H1 (cell line): ENCODE measurements around the gene NONO. TPM values are rescaled to one million over a fixed set of nuclear protein-coding genes. Genes with fewer than 3 reads are reported as not detected.

ENCODE experiments used
- CTCF ChIA-PET: fragments of 300-600 bp; sonication (Branson Sonifier 250); formaldehyde crosslinking; loops from one replicate; lab custom pipeline; 2021; ENCODE audit not compliant: partially characterized antibody; lab: Charles Lee
- POLR2A ChIA-PET: fragments of 300-600 bp; sonication (Branson Sonifier 250); formaldehyde crosslinking; loops from one replicate; lab custom pipeline; 2021; ENCODE audit warnings: inconsistent platforms; ENCODE audit not compliant: partially characterized antibody; lab: Charles Lee
- DNase-seq, 2 experiments: peaks; one replicate each; pipeline versions ENCODE4 v3.0.0 to v3.0.0-alpha.2; 2010 to 2022; ENCODE audit warnings: low spot score in 2 of 2, low read depth in 1 of 2, mixed read lengths in 1 of 2
- FAIRE-seq: peaks from 2 replicates; lab custom pipeline; 2011; peaks lifted over from hg19 to GRCh38; lab: Jason Lieb, UNC
- H2AFZ ChIP-seq: 2 replicates; pipeline ENCODE4 v1.8.1; 2012; ENCODE audit warnings: low read length, inconsistent platforms
- H2AK5ac ChIP-seq: 2 replicates; pipeline ENCODE4 v1.6.1; 2013; ENCODE audit warnings: low read depth, low read length
- H2BK120ac ChIP-seq: replicated peaks from 2 replicates; pipeline ENCODE3; 2013; ENCODE audit warnings: low read depth, low read length, inconsistent platforms
- H2BK12ac ChIP-seq: 2 replicates; pipeline ENCODE4 v1.6.1; 2013; ENCODE audit warnings: low read depth, low read length
- H2BK15ac ChIP-seq: 2 replicates; pipeline ENCODE4 v1.6.1; 2013; ENCODE audit warnings: low read length
- H2BK20ac ChIP-seq: 2 replicates; pipeline ENCODE4 v1.6.1; 2013; ENCODE audit warnings: low read length
- H2BK5ac ChIP-seq: 2 replicates; pipeline ENCODE4 v1.6.1; 2013; ENCODE audit warnings: low read depth, low read length
- H3K14ac ChIP-seq: 2 replicates; pipeline ENCODE4 v1.6.1; 2013; ENCODE audit warnings: inconsistent platforms; ENCODE audit not compliant: insufficient read length
- H3K18ac ChIP-seq: 2 replicates; pipeline ENCODE4 v1.6.1; 2013; ENCODE audit warnings: low read length; ENCODE audit errors: extremely low read depth
- H3K23ac ChIP-seq: 2 replicates; pipeline ENCODE4 v1.6.1; 2013; ENCODE audit warnings: inconsistent platforms; ENCODE audit not compliant: insufficient read length
- H3K23me2 ChIP-seq: 2 replicates; pipeline ENCODE4 v1.6.1; 2013; ENCODE audit warnings: low read depth, low read length
- H3K27ac ChIP-seq: 2 replicates; pipeline ENCODE4 v1.6.1; 2011; ENCODE audit warnings: low read depth, low read length, inconsistent platforms
- H3K27me3 ChIP-seq, 4 experiments: replicated peaks in 1 of 4; 1 replicate in 1 of 4; 2 replicates in 3 of 4; pipeline versions ENCODE4 v1.6.1 to v1.8.1; 2011 to 2013; ENCODE audit warnings: low read length in 3 of 4, mild to moderate bottlenecking in 3 of 4, inconsistent platforms in 2 of 4, mixed read lengths in 2 of 4, moderate library complexity in 1 of 4; ENCODE audit not compliant: control insufficient read depth in 3 of 4, insufficient read depth in 3 of 4; ENCODE audit errors: extremely low read depth in 1 of 4
- H3K36me3 ChIP-seq, 4 experiments: 2 replicates each; pipeline versions ENCODE4 v1.6.1 to v1.8.1; 2011 to 2013; ENCODE audit warnings: mild to moderate bottlenecking in 4 of 4, low read length in 3 of 4, moderate library complexity in 2 of 4, control low read depth in 1 of 4, inconsistent platforms in 1 of 4; ENCODE audit not compliant: insufficient read depth in 4 of 4, control insufficient read depth in 2 of 4
- H3K4ac ChIP-seq: replicated peaks from 2 replicates; pipeline ENCODE3; 2013; ENCODE audit warnings: low read length, low read depth, mixed read lengths, inconsistent platforms; ENCODE audit not compliant: insufficient read length
- H3K4me1 ChIP-seq, 4 experiments: replicated peaks in 1 of 4; 1 replicate in 1 of 4; 2 replicates in 3 of 4; pipeline versions ENCODE4 v1.6.1 to v1.8.1; 2011 to 2013; ENCODE audit warnings: low read length in 3 of 4, inconsistent platforms in 2 of 4, mixed read lengths in 1 of 4; ENCODE audit not compliant: insufficient read depth in 4 of 4, control insufficient read depth in 3 of 4
- H3K4me2 ChIP-seq, 2 experiments: 2 replicates each; pipeline versions ENCODE4 v1.6.1 to v1.8.1; 2011 to 2013; ENCODE audit warnings: low read depth in 2 of 2, low read length in 2 of 2, control low read depth in 1 of 2, inconsistent platforms in 1 of 2, mild to moderate bottlenecking in 1 of 2; ENCODE audit not compliant: insufficient read depth in 1 of 2
- H3K4me3 ChIP-seq, 4 experiments: fragments of 200-600, 300-600 bp in 1 of 4; sonication (generic), shearing (Covaris generic), sonication (Bioruptor Twin) in 1 of 4; 2 replicates each; pipeline versions ENCODE4 v1.5.1 to v1.8.1; 2011 to 2016; ENCODE audit warnings: low read length in 4 of 4, low read depth in 3 of 4, control low read depth in 2 of 4, inconsistent platforms in 2 of 4, mild to moderate bottlenecking in 2 of 4, mixed read lengths in 1 of 4, moderate library complexity in 1 of 4; ENCODE audit not compliant: insufficient read depth in 2 of 4; ENCODE audit errors: extremely low read depth in 1 of 4
- H3K56ac ChIP-seq: replicated peaks from 2 replicates; pipeline ENCODE3; 2013; ENCODE audit warnings: low read depth, mild to moderate bottlenecking, mixed read lengths, low read length, inconsistent platforms; ENCODE audit not compliant: insufficient read length
- H3K79me1 ChIP-seq: 2 replicates; pipeline ENCODE4 v1.6.1; 2013; ENCODE audit warnings: low read depth, low read length, control low read depth
- H3K79me2 ChIP-seq, 2 experiments: 2 replicates each; pipeline versions ENCODE4 v1.6.1 to v1.8.1; 2012 to 2013; ENCODE audit warnings: low read length in 2 of 2, mild to moderate bottlenecking in 2 of 2, inconsistent platforms in 1 of 2; ENCODE audit not compliant: insufficient read depth in 2 of 2, control insufficient read depth in 1 of 2
- H3K9ac ChIP-seq, 4 experiments: replicated peaks in 1 of 4; 1 replicate in 1 of 4; 2 replicates in 3 of 4; pipeline versions ENCODE4 v1.6.1 to v1.8.1; 2011 to 2013; ENCODE audit warnings: low read depth in 3 of 4, low read length in 3 of 4, control low read depth in 2 of 4, mild to moderate bottlenecking in 2 of 4, moderate library complexity in 2 of 4, inconsistent platforms in 1 of 4; ENCODE audit errors: extremely low read depth in 1 of 4
- H3K9me3 ChIP-seq, 2 experiments: 2 replicates each; pipeline versions ENCODE4 v1.6.1 to v1.8.1; 2012 to 2013; ENCODE audit warnings: mild to moderate bottlenecking in 2 of 2, moderate library complexity in 2 of 2, control low read depth in 1 of 2, inconsistent platforms in 1 of 2, low read depth in 1 of 2, low read length in 1 of 2, mixed read lengths in 1 of 2; ENCODE audit not compliant: insufficient read depth in 2 of 2
- H4K20me1 ChIP-seq, 2 experiments: replicated peaks in 1 of 2; 2 replicates each; pipeline versions ENCODE3 to v1.8.1; 2011 to 2013; ENCODE audit warnings: inconsistent platforms in 2 of 2, low read length in 2 of 2, mild to moderate bottlenecking in 1 of 2; ENCODE audit not compliant: insufficient read depth in 2 of 2, control insufficient read depth in 1 of 2
- H4K5ac ChIP-seq: 2 replicates; pipeline ENCODE4 v1.6.1; 2013; ENCODE audit warnings: low read length, low read depth, mixed read lengths, inconsistent platforms; ENCODE audit not compliant: insufficient read length
- H4K8ac ChIP-seq: 2 replicates; pipeline ENCODE4 v1.8.0; 2013; ENCODE audit warnings: mild to moderate bottlenecking, moderate library complexity, low read length, inconsistent platforms; ENCODE audit not compliant: insufficient read depth; ENCODE audit errors: extremely low read depth
- H4K91ac ChIP-seq: replicated peaks from 2 replicates; pipeline ENCODE3; 2013; ENCODE audit warnings: low read length, mixed read lengths, inconsistent platforms; ENCODE audit not compliant: insufficient read length
- ASH2L ChIP-seq: fragments of 200-600, 300-600 bp; sonication (generic); IDR thresholded peaks from one replicate; pipeline ENCODE4 v1.7.1; 2017; ENCODE audit warnings: low read length
- ATF3 ChIP-seq: IDR thresholded peaks from 2 replicates; pipeline ENCODE4 v1.6.1; 2011; ENCODE audit warnings: low read depth, mild to moderate bottlenecking, low read length; ENCODE audit not compliant: insufficient read depth
- BACH1 ChIP-seq: IDR thresholded peaks from 2 replicates; pipeline ENCODE4 v1.6.1; 2012; ENCODE audit warnings: low read length, improper control_type of control experiment
- BRCA1 ChIP-seq: IDR thresholded peaks from 2 replicates; pipeline ENCODE4 v1.6.1; 2012; ENCODE audit warnings: low read depth, low read length, improper control_type of control experiment
- CEBPB ChIP-seq: IDR thresholded peaks from 2 replicates; pipeline ENCODE4 v1.6.1; 2012; ENCODE audit warnings: low read depth, low read length
- CHD2 ChIP-seq: IDR thresholded peaks from 2 replicates; pipeline ENCODE4 v1.6.1; 2012; ENCODE audit warnings: low read length, improper control_type of control experiment
- FOSL1 ChIP-seq: IDR thresholded peaks from 2 replicates; pipeline ENCODE4 v1.6.1; 2011; ENCODE audit warnings: mild to moderate bottlenecking, low read depth, low read length, moderate library complexity; ENCODE audit not compliant: insufficient read depth
- HDAC6 ChIP-seq: IDR thresholded peaks from one replicate; pipeline ENCODE4 v1.7.1; 2012; ENCODE audit warnings: low read depth, mild to moderate bottlenecking, inconsistent platforms, low read length, moderate library complexity
- JUND ChIP-seq: IDR thresholded peaks from 2 replicates; pipeline ENCODE4 v1.6.1; 2011; ENCODE audit warnings: mild to moderate bottlenecking, improper control_type of control experiment, low read length
- KDM4A ChIP-seq: IDR thresholded peaks from one replicate; pipeline ENCODE4 v1.7.1; 2012; ENCODE audit warnings: low read depth, mild to moderate bottlenecking, moderate library complexity, low read length, inconsistent platforms; ENCODE audit not compliant: severe bottlenecking
- MAFK ChIP-seq: IDR thresholded peaks from 2 replicates; pipeline ENCODE4 v1.6.1; 2012; ENCODE audit warnings: low read depth, mild to moderate bottlenecking, improper control_type of control experiment, low read length
- POLR2AphosphoS5 ChIP-seq: IDR thresholded peaks from 2 replicates; pipeline ENCODE4 v1.6.1; 2011; ENCODE audit warnings: low read depth, low read length
- RBBP5 ChIP-seq: IDR thresholded peaks from 2 replicates; pipeline ENCODE4 v1.7.1; 2012; ENCODE audit warnings: low read depth, mild to moderate bottlenecking, inconsistent platforms, low read length, moderate library complexity, borderline replicate concordance
- SIN3A ChIP-seq, 2 experiments: IDR thresholded peaks in 1 of 2; conservative IDR thresholded peaks in 1 of 2; 2 replicates each; pipeline ENCODE4 v1.6.1; 2011 to 2012; ENCODE audit warnings: low read length in 2 of 2, improper control_type of control experiment in 1 of 2, low read depth in 1 of 2, mild to moderate bottlenecking in 1 of 2
- polyA plus RNA-seq, 7 experiments: library from polyadenylated mRNA; depleted of rRNA in 3 of 7; stranded (reverse) in 5 of 7; unstranded in 2 of 7; fragments of >200 nt in 5 of 7; fragments of 200-250 nt in 2 of 7; gene quantifications; 1 replicate in 5 of 7; 2 replicates in 1 of 7; 4 replicates in 1 of 7; pipeline versions ENCODE4 v1.2.1 to v1.2.3, GENCODE V29; 2011 to 2013; ENCODE audit warnings: missing spikeins in 2 of 7, mixed read lengths in 2 of 7
- total RNA-seq: library from RNA; stranded (reverse); fragmentation: NEBNext Ultra II Directional; extraction: Animal tissue kit (Norgen Biotek cat#: 25700); gene quantifications from 2 replicates; pipeline ENCODE4 v1.2.1, GENCODE V29; 2021

Gene NONO
- total and polyA plus RNA-seq, 2 of the 8 experiments (the other 6 are each of a cell fraction or from before 2014, with no cell fraction given): 641 to 728 TPM

- H3K4ac ChIP-seq: no peak overlapping the region
- H2AFZ ChIP-seq: no peak overlapping the region
- no peak overlapping the region for H2BK20ac ChIP-seq
- peak overlapping the region; percentile 72 to 79 for H3K4me2 ChIP-seq
- no peak overlapping the region for H2BK15ac ChIP-seq
- no peak overlapping the region for H2BK5ac ChIP-seq
- H4K5ac ChIP-seq: no peak overlapping the region
- H3K56ac ChIP-seq: no peak overlapping the region
- no peaks in the 10 kb centered on the region; a peak in 1 of 4 replicates for H3K9me3 ChIP-seq
- no peak for FAIRE-seq
- peak overlapping the region in 1 of 4 experiments; percentile 34; a peak in 1 of 7 replicates for H3K9ac ChIP-seq
- H3K23ac ChIP-seq: no peak overlapping the region
- H2AK5ac ChIP-seq: no peak overlapping the region
- no peak overlapping the region for H2BK120ac ChIP-seq
- ChIA-PET POLR2A (interaction anchor here (1.0 to 13.5 kb wide), 2 partner anchors 15 to 31 kb away, joined by 4 to 215 read pairs; partner anchors contain the start of gene ITGB1BP2), CTCF (no interaction called here)
- H3K14ac ChIP-seq: no peak overlapping the region
- H3K79me1 ChIP-seq: no peaks in the 10 kb centered on the region
- H3K79me2 ChIP-seq: peaks cover 22 to 71% of the 10 kb centered on the region in 2 experiments
- no peak overlapping the region for H2BK12ac ChIP-seq
- H3K27ac ChIP-seq: no peak overlapping the region
- DNase-seq: no peak
- peaks cover 0 to 5% (median 3%) of the 10 kb centered on the region in 4 experiments; a peak in 3 of 7 replicates for H3K4me1 ChIP-seq
- H3K4me3 ChIP-seq: peak overlapping the region in 3 of 4 experiments; percentile 86 to 99 (median 87); a peak in 6 of 8 replicates
- no peak overlapping the region for H4K91ac ChIP-seq
- H4K20me1 ChIP-seq: peaks cover 5% of the 10 kb centered on the region in 2 experiments
- no peaks in the 10 kb centered on the region for H3K27me3 ChIP-seq
- H3K18ac ChIP-seq: no peak overlapping the region
- H3K23me2 ChIP-seq: peaks cover 3% of the 10 kb centered on the region; the same call in 1 of the 2 replicates
- H4K8ac ChIP-seq: no peak overlapping the region
- H3K36me3 ChIP-seq: peaks cover 3 to 47% (median 5%) of the 10 kb centered on the region in 4 experiments; a peak in 7 of 8 replicates
- TF ChIP-seq CHD2 (no peak), RBBP5 (no peak), KDM4A (no peak), ASH2L (no peak), POLR2AphosphoS5 (no peak), BACH1 (no peak), CEBPB (no peak), HDAC6 (no peak), ATF3 (no peak), FOSL1 (no peak), SIN3A (conservative IDR thresholded peaks at IDR 0.05 in 1 of 2, IDR thresholded peaks at IDR 0.05 in 1 of 2; ENCODE audit: low read depth in 1 of 2, low read length in 2 of 2) (no peak), JUND (no peak), MAFK (no peak), BRCA1 (no peak)
Observed at GRCh38 chrX:71285929-71286328, 2.5 kb downstream of the NONO start.
